NCI-H1092 (cell line): ENCODE measurements around the gene NPC1.

ENCODE experiments used
- DNase-seq: peaks from one replicate; lab custom pipeline; 2025; lab: John Stamatoyannopoulos, UW

NPC1 gene

GRCh38 chr18:23547846-23548245 lies 38.5 kb downstream of the NPC1 start:
- DNase-seq: no peak

GRCh38 chr18:23547306-23547705 lies 39.0 kb downstream of the NPC1 start:
- DNase-seq: no peak

GRCh38 chr18:23545247-23545789 lies 41.0 kb downstream of the NPC1 start:
- DNase-seq: no peak

GRCh38 chr18:23542461-23542860 lies 43.8 kb downstream of the NPC1 start:
- DNase-seq: no peak

GRCh38 chr18:23541349-23542093 lies 44.8 kb downstream of the NPC1 start:
- DNase-seq: no peak

GRCh38 chr18:23540867-23541266 lies 45.4 kb downstream of the NPC1 start:
- no peak for DNase-seq

GRCh38 chr18:23539911-23540525 lies 46.3 kb downstream of the NPC1 start:
- no peak for DNase-seq

- DNase-seq: no peak
Observed at GRCh38 chr18:23539296-23539695, 47.0 kb downstream of the NPC1 start.

GRCh38 chr18:23538870-23539269 lies 47.4 kb downstream of the NPC1 start:
- DNase-seq: no peak

- no peak for DNase-seq
Observed at GRCh38 chr18:23538001-23538400, 48.3 kb downstream of the NPC1 start.

GRCh38 chr18:23537274-23537673 lies 49.0 kb downstream of the NPC1 start:
- no peak for DNase-seq

GRCh38 chr18:23536204-23536603 lies 50.1 kb downstream of the NPC1 start:
- no peak for DNase-seq

- no peak for DNase-seq
Observed at GRCh38 chr18:23534276-23534675, 52.0 kb downstream of the NPC1 start.

- no peak for DNase-seq
Observed at GRCh38 chr18:23532848-23533247, 53.5 kb downstream of the NPC1 start.

- DNase-seq: no peak
Observed at GRCh38 chr18:23531912-23532311, 54.4 kb downstream of the NPC1 start.

GRCh38 chr18:23530195-23530594 lies 56.1 kb downstream of the NPC1 start:
- no peak for DNase-seq

GRCh38 chr18:23529604-23530003 lies 56.7 kb downstream of the NPC1 start:
- no peak for DNase-seq

GRCh38 chr18:23528580-23529472 lies 57.5 kb downstream of the NPC1 start:
- no peak for DNase-seq

GRCh38 chr18:23526501-23527063 lies 59.7 kb downstream of the NPC1 start:
- DNase-seq: no peak

- DNase-seq: no peak
Observed at GRCh38 chr18:23524213-23524707, 62.0 kb downstream of the NPC1 start.

- DNase-seq: no peak
Observed at GRCh38 chr18:23523429-23524212, 62.7 kb downstream of the NPC1 start.
